ENCODE measurements around the gene BCAP31.

Gene BCAP31

DNA sequence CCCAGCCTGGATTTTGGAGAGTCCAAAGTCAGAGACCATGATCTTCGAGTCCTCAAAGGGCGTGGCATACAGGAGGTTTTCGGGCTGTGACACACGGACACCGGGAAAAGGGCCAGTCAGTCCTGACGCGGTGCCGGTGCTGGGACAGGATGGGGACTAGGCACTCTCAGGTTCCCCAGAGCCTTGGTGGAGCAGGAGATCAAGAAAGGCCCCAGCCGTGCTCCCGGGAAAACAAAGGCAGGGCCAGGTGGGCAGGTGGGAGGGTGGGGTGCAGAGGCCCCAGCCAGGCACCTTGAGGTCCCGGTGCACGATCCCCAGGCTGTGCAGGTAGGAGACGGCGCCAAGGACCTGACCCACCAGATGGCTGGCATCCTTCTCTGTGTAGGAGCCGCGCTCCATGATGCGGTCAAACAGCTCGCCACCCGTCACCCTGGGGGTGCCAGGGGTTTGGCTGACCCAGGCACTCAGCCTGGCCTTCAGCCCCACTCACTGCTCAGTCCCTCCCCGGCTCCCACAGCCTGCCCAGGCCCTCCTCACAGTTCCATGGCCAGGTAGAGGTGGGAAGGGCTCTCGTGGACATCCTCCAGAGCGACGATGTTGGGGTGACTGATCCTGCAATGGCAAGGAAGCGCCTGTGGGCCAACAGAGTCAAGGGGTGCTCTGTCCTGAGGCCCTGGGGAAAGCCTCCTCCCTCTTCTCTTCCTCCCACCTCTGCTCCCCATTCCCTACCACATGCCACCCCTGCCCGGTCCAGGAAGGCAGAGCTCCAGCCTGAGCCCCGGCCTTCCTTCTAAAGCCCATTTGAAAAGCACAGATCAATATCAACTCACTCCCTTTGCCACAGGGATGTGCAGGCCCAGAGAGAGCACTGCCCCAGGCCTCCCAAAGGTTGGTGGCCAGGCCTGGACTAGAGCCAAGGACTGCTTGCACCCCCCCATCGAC, 52.3 kb downstream of the BCAP31 start:
- DNase-seq = no peak

DNA sequence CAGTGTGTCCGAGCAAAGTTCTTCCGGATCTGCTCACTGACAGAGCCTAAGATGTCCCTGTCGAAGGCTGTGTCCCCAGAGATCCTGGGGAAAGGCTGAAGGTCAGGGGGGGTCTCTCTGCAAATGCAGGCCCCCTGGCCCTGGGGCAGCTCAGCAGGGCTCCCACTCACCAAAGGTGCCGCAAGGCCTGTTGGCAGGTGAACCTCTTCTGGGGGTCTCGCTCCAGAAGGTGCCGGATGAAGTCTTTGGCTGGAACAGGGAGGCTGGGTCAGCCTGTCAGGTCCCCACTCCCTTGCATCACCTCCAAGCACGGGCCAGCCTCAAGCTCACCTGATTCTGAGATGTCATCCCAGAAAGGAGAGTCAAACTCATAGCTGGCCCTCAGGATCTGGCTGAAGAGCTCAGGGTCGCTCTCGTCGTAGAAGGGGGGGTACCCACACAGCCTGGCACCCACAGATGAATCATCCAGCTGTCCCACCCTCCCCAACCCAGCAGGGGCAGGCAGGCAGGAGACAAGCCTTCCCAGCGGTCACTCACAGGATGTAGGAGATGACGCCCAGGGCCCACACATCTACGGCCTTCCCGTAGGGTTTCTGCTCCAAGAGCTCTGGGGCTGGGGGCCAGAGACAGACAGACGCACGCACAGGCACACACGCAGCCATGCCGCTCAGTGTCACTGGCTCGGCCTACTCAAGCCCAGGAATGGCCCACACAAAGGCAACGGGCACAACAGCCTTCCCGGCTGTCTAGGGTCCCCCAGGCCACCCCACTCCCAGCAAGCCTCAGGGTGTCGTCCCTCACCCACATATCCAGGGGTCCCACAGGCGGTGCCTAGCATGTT, 53.2 kb downstream of the BCAP31 start:
- DNase-seq = no peak

DNA sequence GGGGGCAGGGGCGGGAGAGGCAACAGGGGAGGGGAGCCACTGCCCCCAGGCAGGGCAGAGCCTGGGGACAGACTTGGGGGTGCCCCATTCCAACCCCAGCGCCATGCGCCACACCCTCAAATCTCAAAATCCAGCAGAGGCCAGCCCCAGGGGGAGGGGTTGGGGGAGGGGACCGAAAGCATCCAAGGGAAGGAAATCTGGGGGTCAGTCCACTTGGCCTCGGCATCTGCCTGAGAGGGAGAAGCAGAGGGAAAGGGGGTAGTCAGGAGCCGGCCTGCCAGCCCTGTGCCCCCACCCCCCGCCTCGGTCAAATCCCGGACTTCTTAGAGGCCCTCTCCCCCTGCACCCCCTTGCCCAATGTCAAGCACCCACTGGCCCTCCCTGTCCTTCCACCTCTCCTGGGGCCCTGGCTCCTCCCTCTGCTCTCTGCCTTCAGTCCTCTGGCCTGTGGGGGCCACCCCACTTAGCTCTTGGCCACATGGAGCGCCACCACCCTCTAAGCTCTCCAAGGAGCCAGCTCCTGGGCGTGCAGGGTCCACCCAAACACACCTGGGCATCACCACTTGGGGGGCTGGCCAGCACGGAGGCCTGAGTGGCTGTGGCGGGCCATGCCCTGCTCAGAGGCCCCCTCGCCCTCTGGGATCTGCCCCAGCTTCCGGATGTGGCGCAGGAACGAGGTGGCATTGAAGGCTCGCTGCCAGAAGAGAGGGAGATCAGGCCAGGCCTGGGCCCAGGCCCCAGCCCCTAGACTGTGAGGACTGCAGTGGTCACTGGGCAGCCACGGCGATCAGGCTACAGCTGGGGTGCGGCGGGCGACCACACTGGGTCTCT, 54.1 kb downstream of the BCAP31 start:
- DNase-seq = no peak

- DNase-seq = no peak
These were observed 54.9 kb downstream of the BCAP31 start for GRCh38 chrX:153669174-153669890.

GRCh38 chrX:153668423-153669173, 55.6 kb downstream of the BCAP31 start:
- no peak for DNase-seq

GRCh38 chrX:153667956-153668396, 56.2 kb downstream of the BCAP31 start:
- DNase-seq = peak in 1 of 2 experiments; percentile 52

DNA sequence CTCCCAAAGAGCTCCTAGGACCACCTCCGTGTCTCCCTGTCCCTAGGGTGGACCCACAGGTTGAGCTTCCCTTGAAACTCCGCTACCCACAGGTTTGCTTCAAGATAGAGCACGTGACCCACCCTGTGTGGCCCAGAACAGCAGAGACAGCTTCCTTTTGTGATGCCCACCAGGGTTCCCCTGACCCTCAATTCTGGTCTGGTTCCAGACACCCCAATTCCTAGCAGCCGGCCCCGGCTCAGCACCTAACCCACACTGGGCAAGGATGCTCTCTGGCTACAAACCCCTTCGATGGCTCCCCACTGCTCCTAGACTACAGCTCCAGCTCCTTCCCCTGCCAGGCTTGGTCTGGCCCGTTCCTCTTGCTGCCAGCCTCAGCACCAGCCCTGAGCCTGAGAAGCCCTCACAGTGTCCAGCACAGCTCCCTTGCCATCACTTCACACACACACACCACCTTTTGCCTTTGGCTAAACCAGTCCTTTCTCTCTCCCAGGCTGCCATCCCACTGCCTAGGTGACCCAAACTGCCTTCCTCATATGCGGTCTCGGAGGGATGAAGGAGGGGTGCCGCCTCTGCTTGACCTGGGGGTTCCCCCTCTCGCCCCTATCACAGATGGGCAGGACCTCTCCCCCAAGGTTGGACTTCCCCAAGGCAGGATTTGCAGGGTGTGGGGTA, 56.8 kb downstream of the BCAP31 start:
- no peak for DNase-seq

GRCh38 chrX:153665726-153666306, 58.4 kb downstream of the BCAP31 start:
- no peak for DNase-seq

DNA sequence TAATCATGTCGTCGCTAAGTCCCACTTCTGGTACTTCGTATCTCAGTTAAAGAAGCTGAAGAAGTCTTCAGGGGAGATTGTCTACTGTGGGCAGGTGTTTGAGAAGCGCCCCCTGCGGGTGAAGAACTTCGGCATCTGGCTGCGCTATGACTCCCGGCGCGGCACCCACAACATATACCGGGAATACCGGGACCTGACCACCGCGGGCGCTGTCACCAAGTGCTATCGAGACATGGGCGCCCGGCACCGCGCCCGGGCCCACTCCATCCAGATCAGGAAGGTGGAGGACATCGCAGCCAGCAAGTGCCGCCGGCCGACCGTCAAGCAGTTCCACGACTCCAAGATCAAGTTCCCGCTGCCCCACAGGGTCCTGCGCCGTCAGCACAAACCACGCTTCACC, 61.9 kb downstream of the BCAP31 start:
- no peak for DNase-seq

GRCh38 chrX:153659268-153659667, 64.9 kb downstream of the BCAP31 start:
- no peak for DNase-seq

DNA sequence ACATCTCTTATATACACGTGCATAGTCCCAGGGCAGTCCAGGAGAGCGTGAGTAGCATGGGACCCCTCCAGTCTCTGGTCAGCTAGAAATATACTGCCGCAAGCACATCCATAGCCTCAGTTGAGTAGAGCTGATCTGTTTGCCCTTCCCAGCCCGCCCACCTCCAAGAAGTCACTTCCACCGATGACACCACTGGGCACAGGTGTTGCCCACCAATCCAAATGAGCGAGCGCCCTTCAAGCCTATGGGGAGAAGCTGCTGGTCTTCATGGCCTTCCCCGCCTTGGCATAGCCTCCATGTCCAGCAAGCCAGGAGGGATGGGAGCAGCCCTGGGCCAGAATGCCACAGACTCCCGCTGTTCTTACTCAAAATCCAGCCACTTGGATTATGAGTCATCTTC, 67.0 kb downstream of the BCAP31 start:
- DNase-seq = no peak

DNA sequence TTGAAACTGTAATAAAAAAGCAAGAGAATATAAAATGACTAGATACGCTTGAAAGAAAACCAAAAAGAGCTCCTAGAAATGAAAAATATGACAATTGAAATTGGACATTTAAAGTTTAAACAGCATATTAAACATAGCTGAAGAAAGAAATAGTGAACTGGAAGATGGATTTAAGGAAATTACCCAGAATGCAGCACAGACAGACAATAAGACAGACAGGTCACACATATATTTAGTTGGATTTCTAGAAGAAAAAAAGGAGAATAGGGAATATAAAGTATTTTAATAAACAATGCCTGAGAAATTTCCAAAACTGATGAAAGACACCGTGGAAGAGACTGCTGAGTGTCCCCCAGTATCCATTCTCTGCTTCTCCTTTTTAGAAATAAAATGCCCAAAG, 70.6 kb downstream of the BCAP31 start:
- DNase-seq = no peak

DNA sequence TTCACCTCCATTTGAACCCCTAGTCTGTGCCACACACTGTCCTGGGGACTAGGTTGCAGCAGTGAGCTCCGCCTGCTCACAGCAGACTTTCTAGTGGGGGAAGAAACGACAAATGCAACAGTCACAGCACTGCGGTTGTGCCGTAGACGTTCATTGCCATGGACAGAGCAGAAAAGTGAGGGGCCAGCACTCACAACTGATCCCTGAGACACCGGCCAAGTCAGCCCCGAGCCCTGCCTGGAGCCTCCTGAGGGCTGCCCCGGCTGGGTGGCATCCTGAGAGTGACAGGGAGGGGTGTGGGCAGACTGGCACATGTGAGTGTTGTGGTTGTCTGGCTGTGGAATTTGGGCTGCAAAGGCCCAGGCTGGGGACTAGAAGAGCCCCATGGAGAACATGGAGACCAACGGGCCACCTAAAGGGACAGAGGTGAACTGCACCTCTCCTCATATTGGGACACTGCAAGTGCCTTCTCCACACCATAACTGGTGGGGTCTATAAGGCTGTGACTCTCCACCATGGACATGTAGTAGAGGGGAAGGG, 72.6 kb downstream of the BCAP31 start:
- DNase-seq = no peak

DNA sequence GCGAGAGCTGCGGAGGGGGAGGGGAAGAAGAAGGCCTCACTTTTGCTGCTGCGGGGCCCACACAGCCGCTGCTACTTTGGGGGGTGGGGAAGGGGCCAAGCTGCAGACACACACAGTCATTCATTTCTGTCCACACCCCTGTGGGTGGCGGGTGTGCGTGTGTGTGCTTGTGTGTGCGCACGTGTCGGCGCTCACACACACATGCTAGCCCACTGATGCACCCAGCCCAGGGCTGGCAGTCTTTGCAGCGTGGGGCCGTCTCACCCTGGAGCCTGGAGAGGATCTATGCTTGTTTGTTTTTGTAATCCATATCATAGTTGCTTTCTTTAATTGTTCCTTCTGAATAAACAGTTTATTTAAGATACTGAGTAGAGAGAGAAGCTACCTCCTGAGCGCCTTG, 73.2 kb downstream of the BCAP31 start:
- DNase-seq = no peak

Measured in SW 1271 (cell line).